Heart left ventricle (tissue), 16 donors: Measurements from ENCODE around the gene DFFB. TPM values are rescaled to one million over a fixed set of nuclear protein-coding genes. Genes with fewer than 3 reads are reported as not detected.

Source experiments
- ATAC-seq, 4 donors: fragments of 200-7000 bp; cut with Tn5 transposase; one replicate each; pipeline ENCODE4 v1.9.1; 2020 to 2022; ENCODE audit warnings: moderate library complexity in 4 of 4, mild to moderate bottlenecking in 3 of 4, moderate number of reproducible peaks in 1 of 4
- DNase-seq, 5 donors: peaks; one replicate each; pipeline ENCODE4 v3.0.0-alpha.2; 2020
- H3K27ac ChIP-seq, 12 donors: fragments of 200-600 bp; sonication (generic) in 4 of 12; one replicate each; pipeline versions ENCODE4 v1.5.0 to v1.8.0; 2016 to 2022; ENCODE audit warnings: mild to moderate bottlenecking in 2 of 12
- H3K27me3 ChIP-seq, 9 donors: fragments of 200-600 bp; sonication (generic) in 2 of 9; one replicate each; pipeline versions ENCODE4 v1.5.1 to v1.8.0; 2016 to 2022; ENCODE audit warnings: mild to moderate bottlenecking in 3 of 9
- H3K36me3 ChIP-seq, 9 donors: fragments of 200-600 bp; sonication (generic) in 2 of 9; one replicate each; pipeline versions ENCODE4 v1.5.0 to v1.8.0; 2018 to 2022; ENCODE audit warnings: mild to moderate bottlenecking in 2 of 9
- H3K4me1 ChIP-seq, 12 donors: fragments of 200-600 bp; sonication (generic) in 4 of 12; one replicate each; pipeline versions ENCODE4 v1.5.0 to v1.8.0; 2016 to 2022; ENCODE audit warnings: mild to moderate bottlenecking in 3 of 12
- H3K4me3 ChIP-seq, 12 donors: fragments of 200-600 bp; sonication (generic) in 4 of 12; one replicate each; pipeline versions ENCODE4 v1.5.0 to v1.8.0; 2017 to 2022; ENCODE audit warnings: mild to moderate bottlenecking in 9 of 12, moderate library complexity in 4 of 12
- H3K9me3 ChIP-seq, 12 donors: fragments of 200-600 bp; sonication (generic) in 4 of 12; one replicate each; pipeline versions ENCODE4 v1.5.0 to v1.8.0; 2016 to 2022; ENCODE audit warnings: mild to moderate bottlenecking in 1 of 12
- CTCF ChIP-seq, 12 donors: fragments of 200-600 bp; sonication (generic) in 4 of 12; IDR thresholded peaks; one replicate each; pipeline versions ENCODE4 v1.5.0 to v1.8.0; 2018 to 2022; ENCODE audit warnings: antibody characterized with exemption in 12 of 12, mild to moderate bottlenecking in 5 of 12
- POLR2A ChIP-seq, 2 donors: fragments of 450-650 bp; IDR thresholded peaks; one replicate each; pipeline ENCODE4 v1.6.1; 2017; ENCODE audit warnings: antibody characterized with exemption in 2 of 2, mild to moderate bottlenecking in 2 of 2, moderate library complexity in 2 of 2
- WGBS, 4 donors: extraction: QIAGEN DNeasy Blood & Tissue Kit in 2 of 4; methylation state at CpG; one replicate each; pipeline versions ENCODE4 v1.1.5 to v1.1.7; 2013 to 2018; 5-methylcytosine and 5-hydroxymethylcytosine counted together
- intact Hi-C, 10 donors: fragments of 100-400 bp; cut with DNase I; formaldehyde crosslinking; loops; one replicate each; pipeline versions ENCODE4 v1.11.1 to v1.14.2; 2022
- polyA plus RNA-seq, 2 donors: library from polyadenylated mRNA; stranded (reverse); fragments of 200-250 nt; gene quantifications; one replicate each; pipeline ENCODE4 v1.2.3, GENCODE V29; 2013
- total RNA-seq, 9 donors: library from RNA; depleted of rRNA in 2 of 9; stranded (reverse); fragments of >200 nt in 2 of 9; fragmentation: NEBNext Ultra II Directional in 3 of 9; extraction: Animal tissue kit (Norgen Biotek cat#: 25700) in 3 of 9; gene quantifications; one replicate each; pipeline versions ENCODE4 v1.1.0 to v1.2.4, GENCODE V29; 2016 to 2023
- donor health status: ischemic (EF 13 %, LVEDD 7.1; RV severe dilation, severe dysfunction).
- donor health status: healthy with polysubstance abuse.
- donor health status: DM: no; HTN: yes; CAD: no.
- donor health status: DM: no; HTN: no; CAD: no.
- donor health status: ischemic (EF 25% LVEDD 6.9; RV normal size, moderate dysfunction).
- donor health status: ischemic (EF 25% LVEDD 5.7; RV mildly dilated, moderate dysfunction).
- donor health status: healthy.
- donor health status: DM: yes; HTN: yes; CAD: no.
- donor health status: ischemic (EF 35%, LVEDD 5.7; RV mildly dilated, moderate dysfunction).
- donor health status: nonischemic (EF 11% LVEDD 7.7; RV severe dilation, severe dysfunction).
- donor health status: DM: yes; HTN: yes; CAD: no.
- donor health status: PGD.
- donor health status: ischemic (EF 29% LVEDD 5.4; RV normal size, mild dysfunction).
- donor health status: nonischemic (EF 23%, LVEDD 6.1; RV moderate dilation, normal function).

DFFB gene
- total and polyA plus RNA-seq, 11 donors: 1.3 to 5.8 (median 2.6) TPM

GRCh38 chr1:3863231-3863935 is 6.1 kb downstream of the DFFB start:
- TF ChIP-seq POLR2A (IDR thresholded peaks at IDR 0.05) (no peak), CTCF (IDR thresholded peaks at IDR 0.05) (no peak)
- Histone ChIP-seq H3K27me3 (no peaks in the 10 kb centered on the region), H3K36me3 (peaks cover 0 to 28% (median 10%) of the 10 kb centered on the region in 9 donors), H3K4me1 (peaks cover 0 to 5% (median under 1%) of the 10 kb centered on the region in 12 donors), H3K27ac (no peak overlapping the region), H3K4me3 (no peak overlapping the region), H3K9me3 (no peaks in the 10 kb centered on the region)
- whole genome bisulfite sequencing, 4 donors: 76 to 83% (median 80%) methylated on average over 12 of the region's 12 CpGs
- ATAC-seq (no peak), DNase-seq (no peak)
- intact Hi-C loops: no loop called here

- Histone ChIP-seq H3K4me3 (no peak overlapping the region), H3K4me1 (no peaks in the 10 kb centered on the region), H3K36me3 (peaks cover 0 to 38% (median 17%) of the 10 kb centered on the region in 9 donors), H3K27ac (no peak overlapping the region), H3K27me3 (no peaks in the 10 kb centered on the region), H3K9me3 (no peaks in the 10 kb centered on the region)
- intact Hi-C loops: no loop called here
- DNase-seq (no peak), ATAC-seq (no peak)
- TF ChIP-seq CTCF (IDR thresholded peaks at IDR 0.05) (no peak), POLR2A (IDR thresholded peaks at IDR 0.05) (no peak)
- WGBS, 4 donors: 88 to 98% (median 94%) methylated on average over 6 of the region's 6 CpGs
Measured at GRCh38 chr1:3864884-3865283, 7.6 kb downstream of the DFFB start.

- H3K4me3 ChIP-seq: no peak overlapping the region
- peaks cover 0 to 46% (median 25%) of the 10 kb centered on the region in 9 donors for H3K36me3 ChIP-seq
- TF ChIP-seq CTCF (IDR thresholded peaks at IDR 0.05) (no peak), POLR2A (IDR thresholded peaks at IDR 0.05) (no peak)
- WGBS, 4 donors: 81 to 83% (median 81%) methylated on average over 17 to 18 of the region's 18 CpGs
- H3K4me1 ChIP-seq: no peaks in the 10 kb centered on the region
- no peak for DNase-seq
- H3K9me3 ChIP-seq: no peaks in the 10 kb centered on the region
- ATAC-seq: no peak
- no peaks in the 10 kb centered on the region for H3K27me3 ChIP-seq
- H3K27ac ChIP-seq: no peak overlapping the region
- intact Hi-C loops: no loop called here
Measured at GRCh38 chr1:3865606-3866160, 8.4 kb downstream of the DFFB start.

GRCh38 chr1:3868464-3869006 is 11.3 kb downstream of the DFFB start:
- DNase-seq: no peak
- Histone ChIP-seq H3K27me3 (no peaks in the 10 kb centered on the region), H3K9me3 (no peaks in the 10 kb centered on the region), H3K27ac (no peak overlapping the region), H3K4me1 (no peaks in the 10 kb centered on the region), H3K36me3 (peaks cover 0 to 70% (median 42%) of the 10 kb centered on the region in 9 donors), H3K4me3 (no peak overlapping the region)
- WGBS, 4 donors: 74 to 89% (median 83%) methylated on average over 13 of the region's 13 CpGs
- intact Hi-C loops: no loop called here
- no peak for TF ChIP-seq CTCF (IDR thresholded peaks at IDR 0.05)
- TF ChIP-seq POLR2A (IDR thresholded peaks at IDR 0.05): no peak
- ATAC-seq: peak in 3 of 4 donors; percentile 29 to 49 (median 47)
